T-cell (primary cell): ENCODE results near the gene GRID1. TPM values are rescaled to one million over a fixed set of nuclear protein-coding genes. Genes with fewer than 3 reads are reported as not detected.

Source experiments
- ATAC-seq, 4 experiments: fragments of 200-7000 bp in 3 of 4; fragments of 150-1000 bp in 1 of 4; cut with Tn5 transposase; replicated peaks in 1 of 4; 1 replicate in 3 of 4; 2 replicates in 1 of 4; pipeline ENCODE4 v1.10.0; 2021; ENCODE audit warnings: moderate library complexity in 3 of 4, mild to moderate bottlenecking in 2 of 4, moderate number of reproducible peaks in 1 of 4
- CTCF ChIA-PET, 2 donors: fragments of 300-600 bp; sonication (Branson Sonifier 250); formaldehyde crosslinking; loops; one replicate each; lab custom pipeline; 2022; ENCODE audit warnings: antibody characterized with exemption in 2 of 2; lab: Charles Lee
- POLR2A ChIA-PET, 2 donors: fragments of 300-600 bp; sonication (Branson Sonifier 250); formaldehyde crosslinking; loops; one replicate each; lab custom pipeline; 2022; ENCODE audit warnings: antibody characterized with exemption in 2 of 2; lab: Charles Lee
- DNase-seq, 35 experiments: peaks; one replicate each; pipeline versions ENCODE4 v3.0.0 to v3.0.0-alpha.2; 2013 to 2023
- H3K27ac ChIP-seq: one replicate; pipeline ENCODE4 v1.5.1; 2013; ENCODE audit warnings: low read length
- H3K27me3 ChIP-seq, 2 experiments: replicated peaks in 1 of 2; 1 replicate in 1 of 2; 2 replicates in 1 of 2; pipeline versions ENCODE4 v1.6.1 to v1.7.0; 2013; ENCODE audit warnings: low read length in 1 of 2, mixed read lengths in 1 of 2; ENCODE audit not compliant: control insufficient read depth in 2 of 2, insufficient read depth in 2 of 2; ENCODE audit errors: extremely low read depth in 1 of 2
- H3K36me3 ChIP-seq, 2 donors: 1 replicate in 1 of 2; 2 replicates in 1 of 2; pipeline versions ENCODE4 v1.6.1 to v1.7.0; 2013; ENCODE audit warnings: low read length in 1 of 2; ENCODE audit not compliant: control insufficient read depth in 2 of 2, insufficient read depth in 1 of 2; ENCODE audit errors: extremely low read depth in 1 of 2
- H3K4me1 ChIP-seq, 2 experiments: 1 replicate in 1 of 2; 2 replicates in 1 of 2; pipeline versions ENCODE4 v1.6.1 to v1.7.0; 2013; ENCODE audit warnings: low read length in 2 of 2, mixed read lengths in 1 of 2; ENCODE audit not compliant: insufficient read depth in 2 of 2, control insufficient read depth in 1 of 2; ENCODE audit errors: extremely low read depth in 1 of 2
- H3K4me3 ChIP-seq, 2 donors: 1 replicate in 1 of 2; 2 replicates in 1 of 2; pipeline versions ENCODE4 v1.5.1 to v1.7.0; 2013; ENCODE audit warnings: mild to moderate bottlenecking in 2 of 2, low read length in 1 of 2, moderate library complexity in 1 of 2; ENCODE audit not compliant: control insufficient read depth in 1 of 2; ENCODE audit errors: extremely low read depth in 1 of 2
- H3K9me3 ChIP-seq: 2 replicates; pipeline ENCODE4 v1.7.0; 2013
- H3K27ac Mint-ChIP-seq, 2 donors: one replicate each; pipeline ENCODE4 v1.8.0; 2020 to 2021; ENCODE audit warnings: mild to moderate bottlenecking in 2 of 2, mixed read lengths in 2 of 2
- H3K27me3 Mint-ChIP-seq, 2 donors: one replicate each; pipeline ENCODE4 v1.8.0; 2021 to 2022; ENCODE audit warnings: mixed read lengths in 2 of 2
- H3K36me3 Mint-ChIP-seq: one replicate; pipeline ENCODE4 v1.8.0; 2021; ENCODE audit warnings: mixed read lengths
- H3K4me1 Mint-ChIP-seq, 3 donors: one replicate each; pipeline ENCODE4 v1.8.0; 2020 to 2022; ENCODE audit warnings: mixed read lengths in 3 of 3, mild to moderate bottlenecking in 1 of 3
- H3K4me3 Mint-ChIP-seq, 3 donors: one replicate each; pipeline ENCODE4 v1.8.0; 2020 to 2022; ENCODE audit warnings: mild to moderate bottlenecking in 3 of 3, mixed read lengths in 3 of 3, moderate library complexity in 3 of 3
- H3K9me3 Mint-ChIP-seq, 3 donors: one replicate each; pipeline ENCODE4 v1.8.0; 2020 to 2022; ENCODE audit warnings: mixed read lengths in 3 of 3
- WGBS: methylation state at CpG from one replicate; pipeline ENCODE4 v1.1.5; 2013; ENCODE audit warnings: missing lambda C conversion rate; ENCODE audit not compliant: insufficient coverage; 5-methylcytosine and 5-hydroxymethylcytosine counted together
- total RNA-seq, 35 experiments: library from RNA in 6 of 35; stranded (reverse) in 6 of 35; fragments of 120-200 nt in 1 of 35; gene quantifications; one replicate each; pipeline versions ENCODE4 v1.2.1 to v1.2.4 and lab custom pipeline; 2013 to 2026

Gene GRID1
- total RNA-seq, 5 donors from 2014 or later (not counting 1 experiment from before 2014, with no cell fraction given): 0.68 TPM; not detected in 4

GRCh38 chr10:85908462-85908861 lies 458.1 kb downstream of the GRID1 start:
- peaks cover 3 to 10% of the 10 kb centered on the region in 2 donors for H3K27me3 Mint-ChIP-seq
- H3K4me3 Mint-ChIP-seq: no peak overlapping the region
- DNase-seq (no peak), ATAC-seq (no peak)
- no peaks in the 10 kb centered on the region for H3K9me3 Mint-ChIP-seq
- H3K36me3 Mint-ChIP-seq: no peaks in the 10 kb centered on the region
- Histone ChIP-seq H3K27ac (no peak overlapping the region), H3K27me3 (no peaks in the 10 kb centered on the region), H3K4me3 (no peak overlapping the region), H3K4me1 (no peaks in the 10 kb centered on the region), H3K36me3 (no peaks in the 10 kb centered on the region), H3K9me3 (no peaks in the 10 kb centered on the region)
- POLR2A ChIA-PET: no interaction called here
- H3K4me1 Mint-ChIP-seq: no peaks in the 10 kb centered on the region
- no peak overlapping the region for H3K27ac Mint-ChIP-seq
- WGBS: no CpG with 5 or more reads among the region's 3 CpGs
- CTCF ChIA-PET: no interaction called here

- no peaks in the 10 kb centered on the region for H3K36me3 Mint-ChIP-seq
- ChIA-PET CTCF (no interaction called here), POLR2A (no interaction called here)
- H3K4me3 Mint-ChIP-seq: no peak overlapping the region
- H3K4me1 ChIP-seq: no peaks in the 10 kb centered on the region
- peaks cover 5 to 10% of the 10 kb centered on the region in 2 donors for H3K27me3 Mint-ChIP-seq
- no CpG with 5 or more reads among the region's 5 CpGs for WGBS
- H3K27ac Mint-ChIP-seq: no peak overlapping the region
- no peaks in the 10 kb centered on the region for H3K9me3 ChIP-seq
- no peaks in the 10 kb centered on the region for H3K36me3 ChIP-seq
- ATAC-seq (no peak), DNase-seq (no peak)
- no peaks in the 10 kb centered on the region for H3K9me3 Mint-ChIP-seq
- peaks cover 0 to 7% of the 10 kb centered on the region in 2 experiments for H3K27me3 ChIP-seq
- H3K4me1 Mint-ChIP-seq: no peaks in the 10 kb centered on the region
- H3K27ac ChIP-seq: no peak overlapping the region
- no peak overlapping the region for H3K4me3 ChIP-seq
Observed at GRCh38 chr10:85902051-85902450, 464.5 kb downstream of the GRID1 start.

- ATAC-seq: no peak
- Mint-ChIP-seq H3K27me3 (peaks cover 5 to 10% of the 10 kb centered on the region in 2 donors), H3K4me1 (no peaks in the 10 kb centered on the region), H3K27ac (no peak overlapping the region), H3K4me3 (no peak overlapping the region), H3K36me3 (no peaks in the 10 kb centered on the region), H3K9me3 (no peaks in the 10 kb centered on the region)
- CTCF ChIA-PET: no interaction called here
- Histone ChIP-seq H3K36me3 (no peaks in the 10 kb centered on the region), H3K4me1 (no peaks in the 10 kb centered on the region), H3K4me3 (no peak overlapping the region), H3K27me3 (peaks cover 0 to 7% of the 10 kb centered on the region in 2 experiments), H3K9me3 (no peaks in the 10 kb centered on the region), H3K27ac (no peak overlapping the region)
- POLR2A ChIA-PET: no interaction called here
- DNase-seq: no peak
- 86% methylated on average over 1 of the region's 4 CpGs for WGBS
Observed at GRCh38 chr10:85901599-85901998, 465.0 kb downstream of the GRID1 start.

- Mint-ChIP-seq H3K9me3 (no peaks in the 10 kb centered on the region), H3K4me1 (no peaks in the 10 kb centered on the region), H3K4me3 (no peak overlapping the region), H3K27me3 (peaks cover 5 to 10% of the 10 kb centered on the region in 2 donors), H3K36me3 (no peaks in the 10 kb centered on the region), H3K27ac (no peak overlapping the region)
- ATAC-seq (no peak), DNase-seq (no peak)
- CTCF ChIA-PET: no interaction called here
- 64% methylated on average over 1 of the region's 2 CpGs for WGBS
- H3K4me3 ChIP-seq: no peak overlapping the region
- POLR2A ChIA-PET: no interaction called here
- H3K27me3 ChIP-seq: peaks cover 0 to 7% of the 10 kb centered on the region in 2 experiments
- H3K9me3 ChIP-seq: no peaks in the 10 kb centered on the region
- no peak overlapping the region for H3K27ac ChIP-seq
- no peaks in the 10 kb centered on the region for H3K4me1 ChIP-seq
- H3K36me3 ChIP-seq: no peaks in the 10 kb centered on the region
Observed at GRCh38 chr10:85900487-85900886, 466.1 kb downstream of the GRID1 start.

GRCh38 chr10:85900061-85900460 lies 466.5 kb downstream of the GRID1 start:
- no peaks in the 10 kb centered on the region for H3K9me3 Mint-ChIP-seq
- Histone ChIP-seq H3K27ac (no peak overlapping the region), H3K4me1 (no peaks in the 10 kb centered on the region), H3K27me3 (peaks cover 0 to 7% of the 10 kb centered on the region in 2 experiments), H3K9me3 (no peaks in the 10 kb centered on the region), H3K36me3 (no peaks in the 10 kb centered on the region), H3K4me3 (no peak overlapping the region)
- CTCF ChIA-PET: no interaction called here
- no peak for DNase-seq
- no peaks in the 10 kb centered on the region for H3K36me3 Mint-ChIP-seq
- peaks cover 5 to 10% of the 10 kb centered on the region in 2 donors for H3K27me3 Mint-ChIP-seq
- WGBS: 85% methylated on average over 4 of the region's 6 CpGs
- POLR2A ChIA-PET: no interaction called here
- no peak overlapping the region for H3K4me3 Mint-ChIP-seq
- ATAC-seq: no peak
- H3K27ac Mint-ChIP-seq: no peak overlapping the region
- H3K4me1 Mint-ChIP-seq: no peaks in the 10 kb centered on the region

- ATAC-seq (no peak), DNase-seq (no peak)
- Histone ChIP-seq H3K36me3 (no peaks in the 10 kb centered on the region), H3K9me3 (no peaks in the 10 kb centered on the region), H3K27me3 (peaks cover 0 to 3% of the 10 kb centered on the region in 2 experiments), H3K4me1 (no peaks in the 10 kb centered on the region), H3K27ac (no peak overlapping the region), H3K4me3 (no peak overlapping the region)
- H3K36me3 Mint-ChIP-seq: no peaks in the 10 kb centered on the region
- no peak overlapping the region for H3K27ac Mint-ChIP-seq
- CTCF ChIA-PET: no interaction called here
- H3K4me3 Mint-ChIP-seq: no peak overlapping the region
- H3K9me3 Mint-ChIP-seq: peaks cover 2 to 14% (median 6%) of the 10 kb centered on the region in 3 donors
- POLR2A ChIA-PET: no interaction called here
- H3K27me3 Mint-ChIP-seq: peaks cover 23 to 34% of the 10 kb centered on the region in 2 donors
- no peaks in the 10 kb centered on the region for H3K4me1 Mint-ChIP-seq
Observed at GRCh38 chr10:85891472-85891871, 475.1 kb downstream of the GRID1 start.

- Histone ChIP-seq H3K9me3 (no peaks in the 10 kb centered on the region), H3K36me3 (no peaks in the 10 kb centered on the region), H3K4me3 (no peak overlapping the region), H3K27ac (no peak overlapping the region), H3K27me3 (peaks cover 0 to 6% of the 10 kb centered on the region in 2 experiments), H3K4me1 (no peaks in the 10 kb centered on the region)
- H3K27me3 Mint-ChIP-seq: peaks cover 25 to 31% of the 10 kb centered on the region in 2 donors
- peaks cover 2 to 14% (median 6%) of the 10 kb centered on the region in 3 donors for H3K9me3 Mint-ChIP-seq
- no peaks in the 10 kb centered on the region for H3K4me1 Mint-ChIP-seq
- no peak for ATAC-seq
- CTCF ChIA-PET: no interaction called here
- H3K36me3 Mint-ChIP-seq: no peaks in the 10 kb centered on the region
- POLR2A ChIA-PET: no interaction called here
- DNase-seq: no peak
- WGBS: no CpG with 5 or more reads among the region's 2 CpGs
- H3K4me3 Mint-ChIP-seq: no peak overlapping the region
- H3K27ac Mint-ChIP-seq: no peak overlapping the region
Observed at GRCh38 chr10:85888559-85888958, 478.0 kb downstream of the GRID1 start.
